Prostate gland (tissue), 2 donors: ENCODE data around the gene LYPLAL1.

ENCODE experiments used
- POLR2A ChIP-seq: fragments of 450-650 bp; IDR thresholded peaks from one replicate; pipeline ENCODE4 v1.6.1; 2016; ENCODE audit warnings: antibody characterized with exemption, mild to moderate bottlenecking
- POLR2AphosphoS5 ChIP-seq: sonication (generic); formaldehyde crosslinking; IDR thresholded peaks from one replicate; pipeline ENCODE4 v1.6.1; 2017; ENCODE audit warnings: antibody characterized with exemption
- TF ChIP-seq, protein P1 (sequence below), 4 experiments: fragments of 200-600 bp in 2 of 4; fragments of 450-650 bp in 2 of 4; sonication (generic) in 2 of 4; IDR thresholded peaks; 1 replicate in 3 of 4; 2 replicates in 1 of 4; pipeline ENCODE4 v1.5.1; 2016 to 2019; ENCODE audit warnings: antibody characterized with exemption in 4 of 4, mild to moderate bottlenecking in 2 of 4, moderate library complexity in 2 of 4

GRCh38 chr1:219185486-219186117, 11.9 kb downstream of the LYPLAL1 start:
- TF ChIP-seq POLR2A: no peak
- TF ChIP-seq, protein P1, sequence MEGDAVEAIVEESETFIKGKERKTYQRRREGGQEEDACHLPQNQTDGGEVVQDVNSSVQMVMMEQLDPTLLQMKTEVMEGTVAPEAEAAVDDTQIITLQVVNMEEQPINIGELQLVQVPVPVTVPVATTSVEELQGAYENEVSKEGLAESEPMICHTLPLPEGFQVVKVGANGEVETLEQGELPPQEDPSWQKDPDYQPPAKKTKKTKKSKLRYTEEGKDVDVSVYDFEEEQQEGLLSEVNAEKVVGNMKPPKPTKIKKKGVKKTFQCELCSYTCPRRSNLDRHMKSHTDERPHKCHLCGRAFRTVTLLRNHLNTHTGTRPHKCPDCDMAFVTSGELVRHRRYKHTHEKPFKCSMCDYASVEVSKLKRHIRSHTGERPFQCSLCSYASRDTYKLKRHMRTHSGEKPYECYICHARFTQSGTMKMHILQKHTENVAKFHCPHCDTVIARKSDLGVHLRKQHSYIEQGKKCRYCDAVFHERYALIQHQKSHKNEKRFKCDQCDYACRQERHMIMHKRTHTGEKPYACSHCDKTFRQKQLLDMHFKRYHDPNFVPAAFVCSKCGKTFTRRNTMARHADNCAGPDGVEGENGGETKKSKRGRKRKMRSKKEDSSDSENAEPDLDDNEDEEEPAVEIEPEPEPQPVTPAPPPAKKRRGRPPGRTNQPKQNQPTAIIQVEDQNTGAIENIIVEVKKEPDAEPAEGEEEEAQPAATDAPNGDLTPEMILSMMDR (IDR thresholded peaks at IDR 0.05): no peak
- no peak for TF ChIP-seq POLR2AphosphoS5
